Mesothelial cell of epicardium (in vitro differentiated cells): ENCODE measurements around the gene HSP90AB1. TPM values are rescaled to one million over a fixed set of nuclear protein-coding genes. Genes with fewer than 3 reads are reported as not detected.
A peak's percentile ranks its signal among the peaks of the same experiment; 100 is the strongest.

ENCODE experiments used
- DNase-seq, 2 experiments: peaks; one replicate each; pipeline ENCODE4 v3.0.0; 2021; ENCODE audit warnings: low spot score in 2 of 2; ENCODE audit not compliant: unreplicated experiment in 2 of 2
- H3K27ac Mint-ChIP-seq: 2 replicates; pipeline ENCODE4 v1.8.0; 2021; ENCODE audit warnings: mixed read lengths
- H3K27me3 Mint-ChIP-seq: 2 replicates; pipeline ENCODE4 v1.8.0; 2021; ENCODE audit warnings: low read depth, mixed read lengths
- H3K36me3 Mint-ChIP-seq: 2 replicates; pipeline ENCODE4 v1.8.0; 2021; ENCODE audit warnings: mixed read lengths
- H3K4me1 Mint-ChIP-seq: 2 replicates; pipeline ENCODE4 v1.8.0; 2021; ENCODE audit warnings: mixed read lengths
- H3K4me3 Mint-ChIP-seq: 2 replicates; pipeline ENCODE4 v1.8.0; 2021; ENCODE audit warnings: mild to moderate bottlenecking, moderate library complexity, mixed read lengths
- H3K9me3 Mint-ChIP-seq: 2 replicates; pipeline ENCODE4 v1.8.0; 2021; ENCODE audit warnings: mixed read lengths
- CTCF ChIP-seq: fragments of 200-600 bp; sonication (generic); IDR thresholded peaks from one replicate; pipeline ENCODE4 v1.5.0; 2021; ENCODE audit warnings: antibody characterized with exemption; ENCODE audit not compliant: unreplicated experiment
- total RNA-seq: library from RNA; stranded (reverse); gene quantifications from 3 replicates; pipeline ENCODE4 v1.2.1, GENCODE V29; 2021

Gene HSP90AB1
- total RNA-seq, 1 donor from 2014 or later, result 992 TPM

GRCh38 chr6:44264154-44265006 is 17.5 kb downstream of the HSP90AB1 start:
- peak overlapping the region; percentile 84 for H3K27ac Mint-ChIP-seq
- H3K27me3 Mint-ChIP-seq, result peaks cover 24% of the 10 kb centered on the region
- no peaks in the 10 kb centered on the region for H3K36me3 Mint-ChIP-seq
- DNase-seq, result no peak
- H3K4me1 Mint-ChIP-seq, result peaks cover 28% of the 10 kb centered on the region
- TF ChIP-seq CTCF, result no peak
- no peaks in the 10 kb centered on the region for H3K9me3 Mint-ChIP-seq
- H3K4me3 Mint-ChIP-seq, result peak overlapping the region; percentile 82

GRCh38 chr6:44265007-44265721 is 18.3 kb downstream of the HSP90AB1 start, which contains the start of gene NFKBIE:
TSS of gene NFKBIE (minus strand) at chr6:44265551. CDS start at chr6:44265346, 205 bp downstream.
- Mint-ChIP-seq H3K9me3 (no peaks in the 10 kb centered on the region), H3K27me3 (peaks cover 31% of the 10 kb centered on the region), H3K4me3 (peak within 1 kb of the TSS; percentile 82), H3K27ac (peak within 1 kb of the TSS; percentile 84), H3K36me3 (no peaks in the 10 kb centered on the region), H3K4me1 (peaks cover 31% of the 10 kb centered on the region)
- DNase-seq, result peak; percentile 93 to 96
- no peak for TF ChIP-seq CTCF

- Mint-ChIP-seq H3K9me3 (no peaks in the 10 kb centered on the region), H3K27me3 (peaks cover 32% of the 10 kb centered on the region), H3K4me3 (peak overlapping the region; percentile 82), H3K27ac (peak overlapping the region; percentile 77), H3K4me1 (peaks cover 31% of the 10 kb centered on the region), H3K36me3 (no peaks in the 10 kb centered on the region)
- no peak for TF ChIP-seq CTCF
- no peak for DNase-seq
Measured at GRCh38 chr6:44265722-44266233, 18.9 kb downstream of the HSP90AB1 start.

GRCh38 chr6:44266347-44266746 is 19.4 kb downstream of the HSP90AB1 start:
- H3K9me3 Mint-ChIP-seq, result no peaks in the 10 kb centered on the region
- peaks cover 36% of the 10 kb centered on the region for H3K27me3 Mint-ChIP-seq
- H3K27ac Mint-ChIP-seq, result peak overlapping the region; percentile 77
- TF ChIP-seq CTCF, result no peak
- peak overlapping the region; percentile 57 for H3K4me3 Mint-ChIP-seq
- H3K4me1 Mint-ChIP-seq, result peaks cover 31% of the 10 kb centered on the region
- DNase-seq, result no peak
- no peaks in the 10 kb centered on the region for H3K36me3 Mint-ChIP-seq

- Mint-ChIP-seq H3K27me3 (peaks cover 45% of the 10 kb centered on the region), H3K4me3 (no peak overlapping the region), H3K9me3 (no peaks in the 10 kb centered on the region), H3K27ac (no peak overlapping the region), H3K36me3 (no peaks in the 10 kb centered on the region), H3K4me1 (peaks cover 31% of the 10 kb centered on the region)
- DNase-seq, result no peak
- no peak for TF ChIP-seq CTCF
Measured at GRCh38 chr6:44267252-44267651, 20.4 kb downstream of the HSP90AB1 start.
